ENCODE measurements around the gene ARHGEF28.

DNA sequence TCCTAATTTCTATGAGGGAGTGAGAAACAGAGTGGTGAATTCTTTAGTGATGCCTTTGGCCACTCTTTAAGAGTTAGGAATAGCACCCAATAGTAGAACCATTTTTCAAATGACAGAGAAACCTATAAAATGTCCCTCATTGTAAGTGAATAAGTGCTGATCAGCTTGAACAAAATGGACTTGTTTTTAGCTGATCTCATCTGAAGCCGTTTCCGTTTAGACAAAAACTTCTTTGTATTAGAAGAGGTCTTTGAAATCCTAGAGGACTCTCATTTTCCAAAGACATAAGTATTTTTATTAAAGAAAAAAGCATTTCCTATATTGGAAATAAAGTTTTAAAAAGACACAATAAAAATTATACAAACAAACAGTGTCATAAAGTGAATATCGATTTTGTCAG is 273.9 kb downstream of the ARHGEF28 start:
- TF ChIP-seq, protein P1, sequence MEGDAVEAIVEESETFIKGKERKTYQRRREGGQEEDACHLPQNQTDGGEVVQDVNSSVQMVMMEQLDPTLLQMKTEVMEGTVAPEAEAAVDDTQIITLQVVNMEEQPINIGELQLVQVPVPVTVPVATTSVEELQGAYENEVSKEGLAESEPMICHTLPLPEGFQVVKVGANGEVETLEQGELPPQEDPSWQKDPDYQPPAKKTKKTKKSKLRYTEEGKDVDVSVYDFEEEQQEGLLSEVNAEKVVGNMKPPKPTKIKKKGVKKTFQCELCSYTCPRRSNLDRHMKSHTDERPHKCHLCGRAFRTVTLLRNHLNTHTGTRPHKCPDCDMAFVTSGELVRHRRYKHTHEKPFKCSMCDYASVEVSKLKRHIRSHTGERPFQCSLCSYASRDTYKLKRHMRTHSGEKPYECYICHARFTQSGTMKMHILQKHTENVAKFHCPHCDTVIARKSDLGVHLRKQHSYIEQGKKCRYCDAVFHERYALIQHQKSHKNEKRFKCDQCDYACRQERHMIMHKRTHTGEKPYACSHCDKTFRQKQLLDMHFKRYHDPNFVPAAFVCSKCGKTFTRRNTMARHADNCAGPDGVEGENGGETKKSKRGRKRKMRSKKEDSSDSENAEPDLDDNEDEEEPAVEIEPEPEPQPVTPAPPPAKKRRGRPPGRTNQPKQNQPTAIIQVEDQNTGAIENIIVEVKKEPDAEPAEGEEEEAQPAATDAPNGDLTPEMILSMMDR (IDR thresholded peaks at IDR 0.05) = no peak
- no peak for TF ChIP-seq POLR2AphosphoS5 (IDR thresholded peaks at IDR 0.05)
